Prostate gland (tissue), 2 donors: Measurements from ENCODE around the gene GRAP2.

Experiments
- POLR2A ChIP-seq: fragments of 450-650 bp; IDR thresholded peaks from one replicate; pipeline ENCODE4 v1.6.1; 2016; ENCODE audit warnings: antibody characterized with exemption, mild to moderate bottlenecking
- POLR2AphosphoS5 ChIP-seq: sonication (generic); formaldehyde crosslinking; IDR thresholded peaks from one replicate; pipeline ENCODE4 v1.6.1; 2017; ENCODE audit warnings: antibody characterized with exemption
- TF ChIP-seq, protein P1 (sequence below), 4 experiments: fragments of 200-600 bp in 2 of 4; fragments of 450-650 bp in 2 of 4; sonication (generic) in 2 of 4; IDR thresholded peaks; 1 replicate in 3 of 4; 2 replicates in 1 of 4; pipeline ENCODE4 v1.5.1; 2016 to 2019; ENCODE audit warnings: antibody characterized with exemption in 4 of 4, mild to moderate bottlenecking in 2 of 4, moderate library complexity in 2 of 4

DNA sequence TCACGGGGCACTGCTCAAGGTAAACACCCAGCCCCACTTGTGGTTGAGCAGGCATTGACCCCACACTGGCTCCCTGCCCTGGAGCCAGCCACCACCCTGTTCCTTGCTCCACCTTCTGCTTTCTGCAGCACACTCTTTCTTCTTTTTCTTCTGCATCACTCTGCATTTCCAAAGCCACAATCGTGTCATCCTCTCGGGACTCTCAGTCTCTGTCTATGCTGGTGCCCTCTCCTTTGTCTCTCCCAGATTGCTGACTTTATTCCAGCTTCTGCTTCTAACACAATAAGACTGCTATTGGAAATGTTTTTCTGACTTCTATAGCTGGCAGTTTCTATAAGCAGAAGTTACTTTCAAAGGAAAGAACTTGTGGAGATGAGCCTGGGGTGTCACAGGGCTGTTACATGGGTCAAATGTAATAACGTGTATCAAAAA is 14.4 kb downstream of the GRAP2 start:
- no peak for TF ChIP-seq POLR2AphosphoS5
- TF ChIP-seq, protein P1, sequence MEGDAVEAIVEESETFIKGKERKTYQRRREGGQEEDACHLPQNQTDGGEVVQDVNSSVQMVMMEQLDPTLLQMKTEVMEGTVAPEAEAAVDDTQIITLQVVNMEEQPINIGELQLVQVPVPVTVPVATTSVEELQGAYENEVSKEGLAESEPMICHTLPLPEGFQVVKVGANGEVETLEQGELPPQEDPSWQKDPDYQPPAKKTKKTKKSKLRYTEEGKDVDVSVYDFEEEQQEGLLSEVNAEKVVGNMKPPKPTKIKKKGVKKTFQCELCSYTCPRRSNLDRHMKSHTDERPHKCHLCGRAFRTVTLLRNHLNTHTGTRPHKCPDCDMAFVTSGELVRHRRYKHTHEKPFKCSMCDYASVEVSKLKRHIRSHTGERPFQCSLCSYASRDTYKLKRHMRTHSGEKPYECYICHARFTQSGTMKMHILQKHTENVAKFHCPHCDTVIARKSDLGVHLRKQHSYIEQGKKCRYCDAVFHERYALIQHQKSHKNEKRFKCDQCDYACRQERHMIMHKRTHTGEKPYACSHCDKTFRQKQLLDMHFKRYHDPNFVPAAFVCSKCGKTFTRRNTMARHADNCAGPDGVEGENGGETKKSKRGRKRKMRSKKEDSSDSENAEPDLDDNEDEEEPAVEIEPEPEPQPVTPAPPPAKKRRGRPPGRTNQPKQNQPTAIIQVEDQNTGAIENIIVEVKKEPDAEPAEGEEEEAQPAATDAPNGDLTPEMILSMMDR (IDR thresholded peaks at IDR 0.05), result no peak
- TF ChIP-seq POLR2A, result no peak
